ENCODE data around the gene OR1L1. TPM values are rescaled to one million over a fixed set of nuclear protein-coding genes. Genes with fewer than 3 reads are reported as not detected.

OR1L1 gene, protein sequence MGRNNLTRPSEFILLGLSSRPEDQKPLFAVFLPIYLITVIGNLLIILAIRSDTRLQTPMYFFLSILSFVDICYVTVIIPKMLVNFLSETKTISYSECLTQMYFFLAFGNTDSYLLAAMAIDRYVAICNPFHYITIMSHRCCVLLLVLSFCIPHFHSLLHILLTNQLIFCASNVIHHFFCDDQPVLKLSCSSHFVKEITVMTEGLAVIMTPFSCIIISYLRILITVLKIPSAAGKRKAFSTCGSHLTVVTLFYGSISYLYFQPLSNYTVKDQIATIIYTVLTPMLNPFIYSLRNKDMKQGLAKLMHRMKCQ
- total RNA-seq: not detected
- not detected for polyA plus RNA-seq (2013, experiment 1 of 2)
- not detected for polyA plus RNA-seq (2013, experiment 2 of 2)
- total RNA-seq: 0 to 0.08 (median 0) reads per million in 172 experiments

- Mint-ChIP-seq H3K27me3 (peaks cover 28% of the 10 kb centered on the region), H3K27ac (no peak within 1 kb of the TSS), H3K4me1 (ENCODE audit: low read depth) (no peaks in the 10 kb centered on the region), H3K9me3 (no peaks in the 10 kb centered on the region), H3K36me3 (ENCODE audit: low read depth) (no peaks in the 10 kb centered on the region), H3K4me3 (no peak within 1 kb of the TSS)
- H3K4me1 ChIP-seq (ENCODE audit: insufficient read depth, low read length): no peaks in the 10 kb centered on the region
- no peaks in the 10 kb centered on the region for H3K36me3 ChIP-seq (ENCODE audit: insufficient read depth, low read length)
- H3K27me3 ChIP-seq (ENCODE audit: control insufficient read depth in 1 of 2, insufficient read depth in 2 of 2, low read length in 2 of 2): no peaks in the 10 kb centered on the region
- DNase-seq (no peak), ATAC-seq (ENCODE audit: poor library complexity) (no peak)
- no peak within 1 kb of the TSS for H3K27ac ChIP-seq (ENCODE audit: low read depth in 1 of 2, low read length in 2 of 2)
- intact Hi-C loops (cut with DNase I, micrococcal nuclease): no loop called here
- no peak within 1 kb of the TSS for H3K4me3 ChIP-seq (ENCODE audit: low read length)
- POLR2A ChIA-PET: no interaction called here
- no peak for TF ChIP-seq CTCF (IDR thresholded peaks at IDR 0.05)
- CTCF ChIA-PET: no interaction called here
- H3K9me3 ChIP-seq (ENCODE audit: control insufficient read depth in 1 of 2, insufficient read depth in 1 of 2, low read length in 2 of 2): peaks cover 0 to 4% of the 10 kb centered on the region in 2 experiments
These were observed at the start of gene OR1L1 for GRCh38 chr9:122661416-122661815. TSS of gene OR1L1 (plus strand) at chr9:122661716. CDS start at chr9:122661716, 0 bp downstream.

- Mint-ChIP-seq H3K36me3 (ENCODE audit: low read depth) (no peaks in the 10 kb centered on the region), H3K9me3 (no peaks in the 10 kb centered on the region), H3K27ac (no peak within 1 kb of the TSS), H3K4me3 (no peak within 1 kb of the TSS), H3K27me3 (peaks cover 23% of the 10 kb centered on the region), H3K4me1 (ENCODE audit: low read depth) (no peaks in the 10 kb centered on the region)
- Histone ChIP-seq H3K4me1 (ENCODE audit: insufficient read depth, low read length) (no peaks in the 10 kb centered on the region), H3K36me3 (ENCODE audit: insufficient read depth, low read length) (no peaks in the 10 kb centered on the region), H3K4me3 (ENCODE audit: low read length) (no peak within 1 kb of the TSS), H3K9me3 (ENCODE audit: control insufficient read depth in 1 of 2, insufficient read depth in 1 of 2, low read length in 2 of 2) (peaks cover 0 to 3% of the 10 kb centered on the region in 2 experiments), H3K27me3 (ENCODE audit: control insufficient read depth in 1 of 2, insufficient read depth in 2 of 2, low read length in 2 of 2) (peaks cover 0 to 3% of the 10 kb centered on the region in 2 experiments), H3K27ac (ENCODE audit: low read depth in 1 of 2, low read length in 2 of 2) (no peak within 1 kb of the TSS)
- no peak for TF ChIP-seq CTCF (IDR thresholded peaks at IDR 0.05)
- DNase-seq (no peak), ATAC-seq (ENCODE audit: poor library complexity) (no peak)
- intact Hi-C loops (cut with DNase I, micrococcal nuclease): no loop called here
- ChIA-PET POLR2A (no interaction called here), CTCF (no interaction called here)
These were observed 47.2 kb upstream of the OR1L1 start, which contains the start of gene OR1Q1 for GRCh38 chr9:122614362-122614761. TSS of gene OR1Q1 (plus strand) at chr9:122614738. CDS start at chr9:122614738, 0 bp downstream.

- ChIA-PET POLR2A (no interaction called here), CTCF (no interaction called here)
- Histone ChIP-seq H3K4me3 (ENCODE audit: low read length) (no peak overlapping the region), H3K9me3 (ENCODE audit: control insufficient read depth in 1 of 2, insufficient read depth in 1 of 2, low read length in 2 of 2) (no peaks in the 10 kb centered on the region), H3K27me3 (ENCODE audit: control insufficient read depth in 1 of 2, insufficient read depth in 2 of 2, low read length in 2 of 2) (peaks cover 0 to 2% of the 10 kb centered on the region in 2 experiments), H3K27ac (ENCODE audit: low read depth in 1 of 2, low read length in 2 of 2) (no peak overlapping the region), H3K36me3 (ENCODE audit: insufficient read depth, low read length) (no peaks in the 10 kb centered on the region), H3K4me1 (ENCODE audit: insufficient read depth, low read length) (no peaks in the 10 kb centered on the region)
- no peak for DNase-seq
- no peak for TF ChIP-seq CTCF (IDR thresholded peaks at IDR 0.05)
- no peaks in the 10 kb centered on the region for H3K4me1 Mint-ChIP-seq (ENCODE audit: low read depth)
- ATAC-seq (ENCODE audit: poor library complexity): no peak
- no peaks in the 10 kb centered on the region for H3K9me3 Mint-ChIP-seq
- H3K27me3 Mint-ChIP-seq: peaks cover 31% of the 10 kb centered on the region
- H3K27ac Mint-ChIP-seq: no peak overlapping the region
- no peak overlapping the region for H3K4me3 Mint-ChIP-seq
- intact Hi-C loops (cut with DNase I, micrococcal nuclease): no loop called here
- no peaks in the 10 kb centered on the region for H3K36me3 Mint-ChIP-seq (ENCODE audit: low read depth)
These were observed 41.5 kb upstream of the OR1L1 start for GRCh38 chr9:122619996-122620395.
